Ectodermal cell (in vitro differentiated cells): Measurements from ENCODE around the gene GRB10.

Experiments used
- H3K27ac ChIP-seq: 2 replicates; pipeline ENCODE4 v1.7.0; 2013; ENCODE audit warnings: mild to moderate bottlenecking, low read depth, low read length; ENCODE audit not compliant: insufficient read depth, poor library complexity, severe bottlenecking
- H3K27me3 ChIP-seq: 2 replicates; pipeline ENCODE4 v1.7.0; 2013; ENCODE audit warnings: mild to moderate bottlenecking, low read length; ENCODE audit not compliant: insufficient read depth, control insufficient read depth, poor library complexity, severe bottlenecking
- H3K36me3 ChIP-seq: one replicate; pipeline ENCODE4 v1.7.0; 2013; ENCODE audit warnings: low read length; ENCODE audit not compliant: control insufficient read depth, insufficient read depth
- H3K4me1 ChIP-seq: one replicate; pipeline ENCODE4 v1.7.0; 2013; ENCODE audit warnings: low read length; ENCODE audit not compliant: control insufficient read depth, insufficient read depth
- H3K4me3 ChIP-seq: 2 replicates; pipeline ENCODE4 v1.7.0; 2013; ENCODE audit warnings: low read depth, low read length, control low read depth; ENCODE audit not compliant: insufficient read depth
- H3K9me3 ChIP-seq: 2 replicates; pipeline ENCODE4 v1.7.0; 2013; ENCODE audit warnings: mild to moderate bottlenecking, low read length, moderate library complexity; ENCODE audit not compliant: control insufficient read depth
- WGBS, 2 experiments: methylation state at CpG; one replicate each; pipeline ENCODE4 v1.1.7; 2013; ENCODE audit warnings: missing lambda C conversion rate in 2 of 2; 5-methylcytosine and 5-hydroxymethylcytosine counted together

The GRB10 gene

DNA sequence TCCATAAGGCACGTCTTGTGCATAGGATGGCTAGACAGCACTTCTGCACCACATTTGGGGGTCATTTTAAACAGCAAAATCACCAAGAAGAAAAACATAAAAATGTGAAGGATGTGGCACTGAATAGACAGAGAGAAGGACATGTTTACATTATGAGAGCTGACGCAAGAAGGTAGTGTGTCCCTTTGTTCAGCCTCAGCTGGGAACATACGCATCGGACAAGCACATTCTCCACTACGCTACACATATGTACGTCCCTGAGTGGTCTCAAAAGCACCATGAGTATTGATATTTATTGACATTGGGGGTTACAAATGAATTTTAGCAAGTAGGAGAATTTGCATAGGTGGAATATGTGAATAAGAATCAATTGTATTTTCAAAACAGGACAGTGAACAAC is 237.7 kb downstream of the GRB10 start:
- WGBS, 2 experiments: 80% methylated on average over 6 of the region's 6 CpGs
- Histone ChIP-seq H3K27ac (no peak overlapping the region), H3K4me3 (no peak overlapping the region), H3K4me1 (no peaks in the 10 kb centered on the region), H3K9me3 (no peaks in the 10 kb centered on the region), H3K36me3 (no peaks in the 10 kb centered on the region), H3K27me3 (no peaks in the 10 kb centered on the region)

DNA sequence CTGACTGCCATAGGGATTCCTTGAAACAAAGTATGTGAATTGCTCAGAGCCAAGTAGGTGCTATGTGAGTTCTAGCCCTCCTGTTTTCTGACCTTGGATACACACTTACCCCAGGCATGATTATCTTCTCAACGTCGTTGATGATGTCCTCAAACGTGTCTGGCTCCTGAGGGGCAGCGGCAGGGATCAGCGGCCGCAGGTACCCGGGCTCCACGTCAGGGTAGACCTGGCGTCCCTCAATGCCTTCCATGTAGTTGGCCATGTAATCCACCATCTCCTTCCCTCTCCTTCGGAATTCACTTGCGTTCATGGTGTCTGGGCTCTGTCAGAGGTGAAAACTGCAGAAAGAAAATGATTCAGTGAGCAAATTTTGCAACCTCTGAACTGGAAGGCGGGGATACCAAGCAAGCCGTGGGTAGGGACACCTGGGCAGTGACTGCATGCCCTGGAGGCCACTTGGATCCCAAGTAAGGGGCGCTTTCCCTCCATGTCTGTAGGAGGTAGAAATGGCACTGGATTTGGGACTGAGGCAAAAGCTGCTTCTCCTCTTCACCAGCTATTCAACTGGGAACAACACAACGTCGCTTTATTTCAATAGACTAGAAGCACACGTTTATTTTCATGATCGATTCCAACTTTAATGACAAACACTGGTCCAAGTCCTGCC is 238.8 kb downstream of the GRB10 start:
- no peaks in the 10 kb centered on the region for H3K27me3 ChIP-seq
- 95 to 96% methylated on average over 18 of the region's 18 CpGs for WGBS, 2 experiments
- no peaks in the 10 kb centered on the region for H3K4me1 ChIP-seq
- no peaks in the 10 kb centered on the region for H3K9me3 ChIP-seq
- H3K27ac ChIP-seq: no peak overlapping the region
- no peaks in the 10 kb centered on the region for H3K36me3 ChIP-seq
- no peak overlapping the region for H3K4me3 ChIP-seq

DNA sequence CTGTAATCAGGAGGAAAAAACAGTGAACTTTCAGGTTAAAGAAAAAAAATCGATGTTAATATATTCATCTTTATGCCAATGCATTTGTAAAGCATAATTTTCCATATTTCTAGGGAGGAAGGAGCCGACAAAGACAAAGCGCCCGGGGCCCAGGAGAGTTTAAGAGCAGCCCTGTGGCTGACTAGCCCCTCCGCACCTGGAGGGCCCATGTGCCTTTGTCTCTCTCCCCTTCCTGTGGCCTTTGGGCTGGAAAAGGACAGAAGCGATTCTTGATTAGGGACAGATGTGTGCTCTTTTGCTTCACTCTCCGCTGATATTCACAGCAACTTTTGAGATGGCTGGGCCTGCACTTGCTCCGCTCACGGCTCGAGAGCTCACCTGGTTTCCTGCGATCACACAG is 240.6 kb downstream of the GRB10 start:
- Histone ChIP-seq H3K4me3 (no peak overlapping the region), H3K9me3 (no peaks in the 10 kb centered on the region), H3K27ac (no peak overlapping the region), H3K4me1 (no peaks in the 10 kb centered on the region), H3K27me3 (no peaks in the 10 kb centered on the region), H3K36me3 (no peaks in the 10 kb centered on the region)
- WGBS, 2 experiments: 93 to 95% methylated on average over 10 to 11 of the region's 11 CpGs

DNA sequence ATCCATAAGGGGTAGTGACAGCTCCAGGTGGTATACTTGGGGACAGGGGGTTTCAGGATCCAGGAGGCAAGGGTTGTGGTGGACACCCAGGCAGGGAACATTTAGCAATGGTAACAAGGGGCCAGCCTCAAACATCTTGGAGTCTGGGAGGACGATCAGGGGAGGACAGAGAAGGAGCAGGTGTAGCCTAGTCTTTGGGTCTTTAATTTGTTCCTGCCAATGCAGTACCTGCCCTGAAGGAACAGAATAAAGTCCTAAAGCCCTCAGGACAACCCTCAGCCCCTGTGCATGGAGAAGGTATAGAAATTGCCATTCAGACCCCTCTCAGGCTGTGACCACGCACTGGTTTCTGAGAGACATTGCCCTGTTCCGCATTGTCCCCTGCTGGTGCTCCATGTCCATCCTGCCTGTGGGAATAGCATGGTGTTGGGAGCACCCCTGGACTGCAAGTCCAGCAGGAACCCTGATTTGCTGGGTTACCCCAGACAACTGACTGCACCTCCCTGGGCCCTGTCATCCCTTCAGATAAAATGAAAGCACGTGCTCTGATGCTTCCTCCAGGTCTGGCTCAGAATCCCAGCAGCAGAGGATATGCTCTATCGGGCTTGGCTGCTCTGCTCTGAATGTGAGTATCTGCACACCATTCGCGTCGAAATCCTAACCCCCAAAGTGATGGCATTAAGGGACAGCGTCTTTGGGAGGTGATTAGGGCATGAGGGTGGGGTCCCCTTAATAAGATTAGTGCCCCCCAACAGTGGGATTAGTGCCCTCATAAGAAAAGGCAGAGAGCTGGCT is 241.7 kb downstream of the GRB10 start:
- no peaks in the 10 kb centered on the region for H3K27me3 ChIP-seq
- WGBS, 2 experiments: 89 to 90% methylated on average over 9 of the region's 9 CpGs
- no peaks in the 10 kb centered on the region for H3K4me1 ChIP-seq

More for the DNA sequence above, 241.7 kb downstream of the GRB10 start:
- Histone ChIP-seq H3K27ac (no peak overlapping the region), H3K9me3 (no peaks in the 10 kb centered on the region), H3K36me3 (no peaks in the 10 kb centered on the region), H3K4me3 (no peak overlapping the region)
